Stomach (tissue), 4 donors: ENCODE results near the gene MINK1.

Experiments used
- CTCF ChIP-seq, 7 experiments: fragments of 450-650 bp in 4 of 7; fragments of 200-600 bp in 3 of 7; sonication (generic) in 3 of 7; IDR thresholded peaks; one replicate each; pipeline ENCODE4 v1.5.1; 2016 to 2019; ENCODE audit warnings: antibody characterized with exemption in 7 of 7, control low read depth in 2 of 7, mild to moderate bottlenecking in 1 of 7
- POLR2A ChIP-seq, 4 donors: fragments of 450-650 bp; IDR thresholded peaks; one replicate each; pipeline ENCODE4 v1.6.1; 2016; ENCODE audit warnings: antibody characterized with exemption in 4 of 4, control low read depth in 2 of 4, mild to moderate bottlenecking in 1 of 4, moderate library complexity in 1 of 4

GRCh38 chr17:4872786-4873185, 39.6 kb downstream of the MINK1 start:
- TF ChIP-seq CTCF (IDR thresholded peaks at IDR 0.05): no peak
- no peak for TF ChIP-seq POLR2A (IDR thresholded peaks at IDR 0.05)
